Left ventricle myocardium superior (tissue), 1 donor: ENCODE data around the gene OBSCN. TPM values are rescaled to one million over a fixed set of nuclear protein-coding genes. Genes with fewer than 3 reads are reported as not detected.

Experiments
- ATAC-seq: fragments of 200-7000 bp; cut with Tn5 transposase; one replicate; pipeline ENCODE4 v1.9.1; 2020; ENCODE audit warnings: mild to moderate bottlenecking, moderate library complexity
- DNase-seq: peaks from one replicate; pipeline ENCODE4 v3.0.0-alpha.2; 2020
- intact Hi-C: fragments of 100-400 bp; cut with micrococcal nuclease; formaldehyde crosslinking; loops from one replicate; pipeline ENCODE4 v1.11.0; 2022
- total RNA-seq: library from RNA; stranded (reverse); fragmentation: NEBNext Ultra II Directional; extraction: Animal tissue kit (Norgen Biotek cat#: 25700); gene quantifications from one replicate; pipeline ENCODE4 v1.2.1, GENCODE V29; 2021
- donor health status: DM: no; HTN: yes; CAD: no; lungs with severe emphysema.

OBSCN gene
- total RNA-seq, 1 donor from 2014 or later = 316 TPM

DNA sequence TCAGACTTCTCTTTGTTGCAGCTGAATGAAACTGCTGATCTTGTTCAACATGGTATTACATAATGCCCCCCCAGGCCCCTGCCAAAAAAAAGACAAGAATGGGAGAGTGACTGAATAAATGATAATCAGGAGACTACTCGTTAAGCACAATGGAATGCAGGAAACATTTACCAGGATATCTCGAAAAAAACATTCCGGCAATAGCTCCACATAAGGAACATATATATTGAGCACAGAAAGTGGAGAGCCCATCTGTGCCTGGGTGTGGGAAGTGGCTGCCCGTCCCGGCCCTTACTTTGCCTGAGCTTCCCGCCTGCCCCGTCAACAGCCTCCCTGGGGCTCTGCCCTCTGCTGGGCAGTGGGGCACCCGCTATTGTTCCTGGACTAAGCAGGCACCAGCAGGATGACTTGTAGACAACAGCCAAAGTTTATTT is 185.4 kb downstream of the OBSCN start:
- intact Hi-C loops = no loop called here
- ATAC-seq (peak; percentile 90), DNase-seq (peak; percentile 80)

- ATAC-seq (peak; percentile 12), DNase-seq (no peak)
Observed at GRCh38 chr1:228393811-228394570, 186.1 kb downstream of the OBSCN start.

DNA sequence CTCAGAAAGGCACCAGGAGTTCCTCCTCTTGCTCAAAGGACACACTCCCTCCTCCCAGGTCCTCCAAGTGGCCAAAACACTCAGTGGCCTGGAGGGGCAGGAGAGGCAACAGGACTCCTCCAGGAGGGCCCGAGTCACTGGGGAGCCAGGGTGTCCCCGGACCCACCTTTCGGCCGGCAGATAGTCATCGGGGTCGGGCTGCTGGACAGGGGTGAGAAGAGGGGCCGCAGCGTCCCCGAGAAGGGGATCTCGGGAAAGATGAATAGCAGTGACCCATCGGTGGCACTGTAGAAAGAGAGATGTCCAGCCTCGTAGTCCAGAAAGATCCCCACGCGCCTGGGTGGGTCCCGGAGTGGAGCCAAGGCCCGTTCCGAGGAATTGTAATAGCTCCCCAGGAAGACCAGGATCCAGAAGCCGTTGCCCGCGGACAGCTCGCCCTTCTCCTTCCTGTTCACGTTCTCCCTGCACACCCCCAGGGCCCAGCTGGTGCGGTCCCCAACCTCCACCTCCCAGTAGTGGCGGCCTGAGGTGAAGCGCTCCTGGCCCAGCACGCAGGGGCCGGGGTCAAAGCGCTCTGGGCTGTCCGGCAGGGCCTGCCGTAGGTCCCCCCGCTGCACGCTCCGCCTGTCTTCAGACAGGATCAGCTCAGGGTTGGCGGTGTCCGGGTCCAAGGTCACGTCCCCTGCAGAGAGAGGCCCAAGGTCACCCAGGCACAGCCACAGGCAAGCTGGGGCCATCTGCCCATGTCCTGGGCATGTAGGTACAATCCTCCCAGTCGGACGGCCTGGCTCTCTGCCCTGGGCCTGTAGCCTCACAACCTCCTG is 186.9 kb downstream of the OBSCN start:
- DNase-seq (peak; percentile 38), ATAC-seq (no peak)
- intact Hi-C loops = no loop called here

More at GRCh38 chr1:228393811-228394570, 186.1 kb downstream of the OBSCN start:
- intact Hi-C loops = no loop called here

DNA sequence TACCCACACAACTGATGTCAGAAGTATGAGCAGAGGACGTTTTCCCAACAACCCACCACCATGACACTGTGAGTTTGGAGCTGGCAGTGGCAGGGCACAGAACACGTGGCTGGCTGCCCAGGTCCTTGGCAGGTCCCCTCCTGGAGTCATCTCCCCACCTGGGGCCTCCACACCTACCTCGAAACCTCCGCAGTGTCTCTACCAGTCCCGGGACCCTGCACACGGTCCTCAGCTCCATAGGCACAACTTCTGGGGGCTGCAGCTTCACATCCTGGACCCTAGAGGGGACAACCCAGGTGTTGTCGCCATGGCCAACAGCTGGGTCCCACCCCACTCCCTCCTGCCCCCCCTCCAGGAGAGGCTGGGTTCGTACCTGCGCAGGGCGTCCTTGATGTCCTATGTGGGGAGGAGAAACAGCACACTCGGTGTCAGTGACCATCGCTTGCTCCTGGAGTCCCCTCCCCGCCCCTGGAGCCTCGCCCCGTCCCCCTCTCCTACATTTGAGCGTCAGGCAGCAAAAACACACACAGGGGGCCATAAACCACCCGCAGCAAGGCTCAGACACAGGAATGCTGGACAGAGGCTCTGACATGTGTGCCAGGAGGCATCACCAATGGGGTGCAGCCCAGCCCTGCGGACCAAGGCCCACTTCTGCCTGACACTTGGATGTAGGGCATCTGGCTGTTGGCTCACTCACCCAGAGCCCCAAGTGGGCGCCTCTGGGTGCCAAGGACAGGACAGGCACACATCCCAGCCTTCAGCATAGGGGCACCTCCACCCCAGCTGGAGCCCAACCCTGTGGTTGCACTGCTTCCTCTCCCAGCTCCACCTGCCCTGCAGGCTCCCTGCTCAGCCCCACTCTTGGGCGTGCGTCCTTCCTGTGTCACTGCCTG is 189.2 kb downstream of the OBSCN start:
- intact Hi-C loops = no loop called here
- DNase-seq (peak; percentile 30), ATAC-seq (no peak)

- intact Hi-C loops = no loop called here
- ATAC-seq (no peak), DNase-seq (no peak)
Observed at GRCh38 chr1:228397966-228398365, 190.1 kb downstream of the OBSCN start.

DNA sequence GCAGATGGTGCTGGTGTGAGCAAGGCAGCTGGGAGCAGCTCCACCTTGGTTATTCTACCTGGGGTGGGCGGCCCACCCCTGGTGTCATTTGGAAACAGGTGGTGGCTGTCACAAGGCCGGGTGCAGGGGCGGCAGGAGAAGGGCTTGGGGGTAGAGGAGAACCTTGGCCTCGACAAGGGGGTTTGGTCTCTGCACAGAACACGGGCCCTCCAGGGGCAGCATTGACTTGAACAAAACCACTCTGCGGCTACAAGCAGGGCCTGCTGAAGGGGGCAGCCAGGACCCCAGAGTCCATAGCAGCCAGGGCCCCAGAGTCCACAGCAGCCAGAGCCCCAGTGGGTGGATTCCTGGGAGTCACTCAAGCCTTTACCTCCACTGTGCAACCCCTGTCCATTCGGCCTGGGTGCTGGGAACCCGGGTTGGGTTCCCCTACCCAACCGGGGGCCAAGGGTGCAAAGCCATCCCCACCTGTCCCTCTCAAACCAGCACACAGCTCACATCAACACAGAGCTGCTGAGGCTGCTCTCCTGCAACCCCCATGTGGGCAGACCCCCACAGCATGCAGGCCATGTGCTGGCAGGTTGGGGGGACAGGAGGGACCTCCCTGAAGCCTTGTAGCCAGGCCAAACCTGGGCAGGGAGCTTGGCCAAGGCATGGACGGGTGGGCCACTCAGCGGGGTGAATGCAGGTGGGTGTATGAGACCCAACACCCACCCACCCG is 191.1 kb downstream of the OBSCN start:
- intact Hi-C loops = no loop called here
- ATAC-seq (no peak), DNase-seq (no peak)

- intact Hi-C loops = no loop called here
- ATAC-seq (no peak), DNase-seq (no peak)
Observed at GRCh38 chr1:228399531-228400236, 191.8 kb downstream of the OBSCN start.

DNA sequence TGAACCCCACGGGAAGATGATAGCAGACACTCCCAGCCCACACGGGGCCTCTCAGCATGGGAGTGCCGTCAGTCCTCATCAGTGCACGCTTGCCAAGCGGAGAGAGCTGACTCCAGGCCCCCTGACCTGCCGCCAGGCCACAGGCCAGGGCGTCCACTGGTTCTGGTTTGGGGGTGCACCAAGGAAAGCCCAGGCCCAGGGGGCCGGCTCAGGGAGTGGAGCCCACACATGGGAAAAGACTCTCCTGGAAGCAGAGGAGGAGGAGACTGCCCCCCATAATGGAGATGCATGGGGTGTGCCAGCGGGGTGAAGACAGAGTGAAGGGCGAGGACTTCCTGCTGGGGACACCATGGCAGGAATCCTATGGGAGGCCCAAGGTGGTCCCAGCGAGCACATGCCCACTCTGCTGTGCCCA is 192.4 kb downstream of the OBSCN start:
- no peak for DNase-seq
- intact Hi-C loops = no loop called here
- no peak for ATAC-seq

DNA sequence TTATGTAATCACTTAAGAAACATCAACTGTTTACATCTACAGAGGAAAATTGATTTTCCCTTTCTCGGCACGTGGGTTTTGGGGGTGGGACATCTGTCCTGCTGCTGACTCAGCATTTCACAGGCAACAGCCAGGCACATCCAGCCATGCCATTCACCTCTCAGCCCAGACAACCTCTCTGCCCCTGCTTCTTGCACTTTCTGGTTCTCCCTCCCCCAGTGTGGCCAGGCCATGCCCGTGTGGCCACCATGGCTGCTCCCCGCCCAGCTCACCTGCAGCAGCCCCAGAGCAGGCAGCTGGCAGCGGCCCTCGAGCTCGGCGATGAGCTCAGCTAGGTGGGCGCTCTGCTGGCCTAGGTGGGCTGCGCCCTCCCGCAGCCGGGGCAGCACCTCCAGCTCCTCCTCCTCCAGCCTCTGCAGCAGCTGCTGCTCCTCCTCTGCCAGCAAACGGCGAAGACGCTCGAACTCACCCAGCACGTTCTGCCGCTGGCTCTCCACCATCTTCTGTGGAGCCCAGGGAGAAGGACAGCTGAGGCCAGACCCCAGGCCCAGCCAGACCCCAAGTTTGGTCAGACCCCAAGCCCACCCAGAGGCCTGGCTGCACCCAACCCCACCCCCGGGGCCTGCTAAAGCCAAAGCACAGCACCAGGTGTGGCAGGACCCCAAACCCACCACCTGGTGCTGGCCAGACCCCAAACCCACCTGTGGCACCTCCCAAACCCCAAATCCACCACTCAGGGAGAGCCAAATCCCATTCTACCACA is 193.0 kb downstream of the OBSCN start:
- intact Hi-C loops = no loop called here
- ATAC-seq = no peak
- DNase-seq = no peak

DNA sequence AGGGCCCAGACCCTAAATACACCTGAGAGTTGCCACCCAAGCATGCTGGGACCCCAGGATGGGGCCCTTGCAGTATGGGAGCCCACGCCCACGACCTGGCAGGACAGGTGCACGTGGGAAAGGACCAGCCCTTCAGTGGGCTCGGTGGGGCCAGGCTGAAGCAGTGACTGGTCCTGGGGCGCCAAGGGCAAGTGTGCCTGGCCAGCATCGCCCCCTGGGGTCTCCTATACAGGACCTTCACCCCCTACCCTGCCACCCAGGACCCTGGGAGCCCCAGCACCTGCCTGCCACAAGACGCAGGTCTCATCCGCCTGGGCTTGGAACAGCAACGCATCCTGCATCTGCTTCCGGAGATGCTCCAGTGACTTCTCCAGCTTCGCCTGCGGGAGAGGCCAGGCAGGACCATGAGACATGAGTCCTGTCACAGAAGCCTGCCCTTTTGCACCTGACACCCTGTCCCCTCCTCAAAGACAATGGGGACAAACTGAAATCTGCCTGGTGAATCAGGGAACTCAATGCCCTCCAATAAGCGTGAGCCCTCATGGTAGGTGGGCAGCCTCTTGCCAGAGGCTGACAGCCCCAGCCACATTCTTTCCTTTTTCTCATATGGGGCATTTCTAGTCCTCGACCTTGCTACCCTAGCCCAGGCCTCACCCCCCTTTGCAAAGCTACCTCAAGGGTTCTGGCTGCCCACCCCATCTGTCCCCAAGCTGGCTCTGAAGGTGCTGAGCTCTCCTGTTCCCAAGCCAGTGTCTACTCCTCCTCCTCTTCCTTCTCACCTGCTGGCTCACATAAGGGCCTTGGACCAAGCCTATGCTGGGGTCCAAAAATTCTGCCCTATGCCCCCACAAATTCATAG is 194.2 kb downstream of the OBSCN start:
- ATAC-seq (no peak), DNase-seq (no peak)
- intact Hi-C loops = no loop called here

- intact Hi-C loops = no loop called here
- no peak for ATAC-seq
- no peak for DNase-seq
Observed at GRCh38 chr1:228402641-228403025, 194.8 kb downstream of the OBSCN start.

DNA sequence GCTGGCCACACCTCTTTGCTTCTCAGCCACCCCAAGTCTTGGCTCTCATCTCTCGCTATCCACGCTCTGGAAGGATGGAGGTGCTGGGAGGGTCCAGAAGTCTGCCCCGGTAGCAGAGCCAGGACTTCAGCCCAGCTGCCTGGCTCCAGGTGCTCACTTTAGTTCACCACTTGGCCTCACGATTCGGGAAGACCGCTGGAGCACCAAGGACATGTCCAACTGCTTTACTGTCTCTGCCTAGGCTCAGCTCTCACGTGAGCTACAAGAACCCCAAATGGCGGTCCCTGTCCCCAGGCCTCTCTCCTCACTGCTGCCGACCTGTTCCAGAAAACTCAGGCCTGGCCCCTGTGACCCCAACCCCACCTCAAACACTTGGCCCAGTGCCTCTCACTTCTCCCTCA is 195.4 kb downstream of the OBSCN start:
- peak; percentile 28 for DNase-seq
- no peak for ATAC-seq
- intact Hi-C loops = no loop called here

GRCh38 chr1:228404107-228404720 is 196.4 kb downstream of the OBSCN start:
- DNase-seq (no peak), ATAC-seq (no peak)

GRCh38 chr1:228405200-228405978 is 197.5 kb downstream of the OBSCN start:
- DNase-seq (no peak), ATAC-seq (no peak)
- intact Hi-C loops = no loop called here

More at GRCh38 chr1:228404107-228404720, 196.4 kb downstream of the OBSCN start:
- intact Hi-C loops = no loop called here

DNA sequence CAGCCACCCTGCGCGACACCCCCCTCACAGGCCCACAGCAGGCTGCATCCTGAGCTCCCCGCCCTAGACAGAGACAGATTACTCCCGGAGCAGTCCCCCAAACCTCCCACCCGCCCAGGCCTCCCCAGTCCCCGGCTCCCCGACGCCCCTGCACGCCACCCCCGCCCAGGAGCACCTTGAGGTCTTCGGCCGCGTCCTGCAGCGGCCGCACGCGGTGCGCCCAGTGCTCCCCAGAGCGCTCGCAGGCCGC is 198.1 kb downstream of the OBSCN start:
- DNase-seq = no peak
- ATAC-seq = no peak
- intact Hi-C loops = no loop called here
